Measurements from ENCODE around the gene SCG3.

DNA sequence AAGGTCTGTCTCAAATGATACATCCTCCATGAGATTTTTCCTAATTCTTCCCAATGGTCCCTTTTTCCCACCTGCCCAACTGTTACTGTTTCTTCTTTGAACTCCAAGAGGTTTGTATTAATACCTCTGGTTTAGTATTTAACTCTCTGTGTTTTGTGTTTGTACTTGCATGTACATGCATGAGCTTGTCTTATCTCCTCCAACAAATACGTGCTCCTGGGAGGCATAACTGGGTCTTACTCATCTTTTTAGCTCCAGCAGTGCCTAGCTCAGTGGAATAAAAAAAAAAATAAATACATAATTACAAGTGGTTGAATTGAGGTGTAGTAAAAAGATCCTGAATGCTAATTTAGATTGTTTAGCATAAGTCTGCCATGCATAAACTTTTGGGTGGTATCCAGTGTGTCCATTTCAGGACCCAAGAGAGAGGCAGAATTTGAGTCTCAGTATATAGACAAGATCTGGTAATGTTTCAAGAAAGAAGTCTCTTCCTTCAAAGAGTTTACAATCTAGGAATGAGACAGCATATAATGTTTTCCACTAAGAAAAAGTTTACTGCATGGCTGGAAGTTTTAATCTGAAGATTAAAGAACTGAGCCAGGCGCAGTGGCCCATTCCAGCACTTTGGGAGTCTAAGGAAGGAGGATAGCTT, 57.9 kb downstream of the SCG3 start:
- TF ChIP-seq CTCF (IDR thresholded peaks at IDR 0.05; ENCODE audit: low read depth, low read length) (no peak), EZH2phosphoT487 (IDR thresholded peaks at IDR 0.05; ENCODE audit: low read depth) (no peak)

Data from OCI-LY3 (cell line).